ENCODE measurements around the gene STRIP1.

GRCh38 chr1:110057963-110058518, 23.6 kb downstream of the STRIP1 start:
- TF ChIP-seq POLR2AphosphoS5 (IDR thresholded peaks at IDR 0.05; ENCODE audit: low read depth, low read length) (no peak), POLR2A (IDR thresholded peaks at IDR 0.05; ENCODE audit: low read depth, low read length) (no peak)
